Measurements from ENCODE around the gene CLHC1. TPM values are rescaled to one million over a fixed set of nuclear protein-coding genes. Genes with fewer than 3 reads are reported as not detected.
"Not testable (repeated sequence)": the region's sequence is repeated elsewhere in the genome, so short reads cannot be mapped to it uniquely, and the experiment has no call there.

CLHC1 gene
- total RNA-seq, 1 donor from 2014 or later: 20.4 TPM

DNA sequence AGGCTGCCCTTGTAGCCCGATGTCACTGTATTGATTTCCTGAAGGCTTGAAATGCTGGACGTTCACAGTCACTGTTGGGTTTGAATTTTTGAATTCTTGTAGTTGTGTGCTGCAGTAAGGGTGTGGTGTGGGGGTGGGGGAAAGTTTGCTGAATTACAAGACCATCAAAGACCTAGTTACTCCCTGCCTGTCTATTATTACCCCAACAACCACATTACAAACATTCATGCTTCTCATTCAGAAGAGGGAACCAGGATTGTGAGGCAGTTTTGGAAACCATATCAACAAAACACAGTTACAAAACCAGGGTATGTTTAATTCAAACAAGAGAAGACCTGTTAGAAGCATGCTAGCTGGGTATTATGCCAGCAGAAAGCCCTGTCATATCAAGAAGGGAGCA is 85.8 kb downstream of the CLHC1 start:
- no peaks in the 10 kb centered on the region for H3K27me3 ChIP-seq (ENCODE audit: control insufficient read depth in 3 of 3, insufficient read depth in 3 of 3, low read length in 3 of 3)

DNA sequence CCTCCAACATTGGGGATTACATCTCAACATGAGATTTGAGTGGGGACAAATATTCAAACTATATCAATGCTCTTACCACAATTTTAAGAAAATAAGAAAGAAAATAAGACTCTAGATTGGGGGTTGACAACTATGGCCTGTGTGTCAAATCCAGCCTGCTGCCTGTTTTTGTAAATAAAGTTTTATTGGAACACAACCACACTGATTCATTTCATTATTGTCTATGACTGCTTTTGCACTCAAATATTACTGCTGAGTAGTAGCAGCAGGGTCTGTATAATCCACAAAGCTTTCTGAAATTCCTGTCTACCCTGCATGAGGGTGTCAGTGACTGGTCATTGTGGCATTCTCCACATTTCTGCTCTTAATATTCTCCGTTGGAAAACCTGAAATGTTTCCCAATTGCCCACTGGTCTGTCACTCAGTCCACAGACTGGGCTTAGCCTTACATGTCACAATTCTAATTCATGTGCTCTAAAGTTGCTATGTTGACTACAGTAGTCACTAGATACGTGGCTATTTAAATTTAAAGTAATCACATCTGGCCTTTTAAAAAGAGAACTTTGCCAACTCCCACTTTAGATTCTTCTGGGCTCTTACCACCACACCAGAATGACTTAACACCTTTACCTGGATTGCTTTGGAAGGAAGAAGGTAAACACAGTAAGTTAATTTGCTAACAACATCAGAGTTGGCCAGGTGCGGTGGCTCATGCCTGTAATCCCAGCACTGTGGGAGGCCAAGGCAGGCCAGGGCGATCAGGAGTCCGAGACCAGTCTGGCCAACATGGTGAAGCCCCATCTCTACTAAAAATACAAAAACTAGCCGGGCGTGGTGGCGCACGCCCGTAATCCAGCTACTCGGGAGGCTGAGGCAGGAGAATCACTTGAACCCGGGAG is 86.9 kb downstream of the CLHC1 start:
- no peak overlapping the region for H3K4me3 ChIP-seq (ENCODE audit: low read length in 3 of 3)
- H3K4me1 ChIP-seq (ENCODE audit: control insufficient read depth in 3 of 3, insufficient read depth in 3 of 3, low read length in 3 of 3): no peaks in the 10 kb centered on the region
- H3K9ac ChIP-seq (ENCODE audit: low read depth in 1 of 3, low read length in 3 of 3): no peak overlapping the region
- no peaks in the 10 kb centered on the region for H3K9me3 ChIP-seq (ENCODE audit: control insufficient read depth in 3 of 3, low read length in 3 of 3)
- no peak overlapping the region for H3K27ac ChIP-seq (ENCODE audit: low read depth, low read length)
- H3K27me3 ChIP-seq (ENCODE audit: control insufficient read depth in 3 of 3, insufficient read depth in 3 of 3, low read length in 3 of 3): no peaks in the 10 kb centered on the region
- H3K36me3 ChIP-seq (ENCODE audit: control insufficient read depth in 3 of 3, insufficient read depth in 3 of 3, low read length in 3 of 3): no peaks in the 10 kb centered on the region

More for the DNA sequence above, 85.8 kb downstream of the CLHC1 start:
- Histone ChIP-seq H3K4me3 (ENCODE audit: low read length in 3 of 3) (no peak overlapping the region), H3K9me3 (ENCODE audit: control insufficient read depth in 3 of 3, low read length in 3 of 3) (no peaks in the 10 kb centered on the region), H3K4me1 (ENCODE audit: control insufficient read depth in 3 of 3, insufficient read depth in 3 of 3, low read length in 3 of 3) (no peaks in the 10 kb centered on the region), H3K27ac (ENCODE audit: low read depth, low read length) (no peak overlapping the region), H3K9ac (ENCODE audit: low read depth in 1 of 3, low read length in 3 of 3) (no peak overlapping the region), H3K36me3 (ENCODE audit: control insufficient read depth in 3 of 3, insufficient read depth in 3 of 3, low read length in 3 of 3) (no peaks in the 10 kb centered on the region)

DNA sequence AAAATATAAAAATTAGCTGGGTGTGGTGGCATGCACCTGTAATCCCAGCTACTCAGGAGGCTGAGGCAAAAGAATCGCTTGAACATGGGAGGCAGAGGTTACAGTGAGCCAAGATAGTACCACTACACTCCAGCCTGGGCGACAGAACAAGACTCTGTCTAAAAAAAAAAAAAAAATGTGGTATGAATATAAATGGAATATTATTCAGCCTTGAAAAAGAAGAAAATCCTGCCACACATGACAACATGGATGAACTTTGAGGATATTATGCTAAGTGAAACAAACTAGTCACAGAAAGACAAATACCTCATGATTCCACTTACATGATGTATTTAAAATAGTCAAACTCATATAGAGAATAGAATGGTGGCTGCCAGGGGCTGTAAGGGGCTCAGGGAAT is 88.4 kb downstream of the CLHC1 start:
- H3K4me1 ChIP-seq (ENCODE audit: control insufficient read depth in 3 of 3, insufficient read depth in 3 of 3, low read length in 3 of 3); H3K27me3 ChIP-seq (ENCODE audit: control insufficient read depth in 3 of 3, insufficient read depth in 3 of 3, low read length in 3 of 3); H3K9ac ChIP-seq (ENCODE audit: low read depth in 1 of 3, low read length in 3 of 3); H3K9me3 ChIP-seq (ENCODE audit: control insufficient read depth in 3 of 3, low read length in 3 of 3); H3K36me3 ChIP-seq (ENCODE audit: control insufficient read depth in 3 of 3, insufficient read depth in 3 of 3, low read length in 3 of 3); H3K27ac ChIP-seq (ENCODE audit: low read depth, low read length); H3K4me3 ChIP-seq (ENCODE audit: low read length in 3 of 3): not testable (repeated sequence)

DNA sequence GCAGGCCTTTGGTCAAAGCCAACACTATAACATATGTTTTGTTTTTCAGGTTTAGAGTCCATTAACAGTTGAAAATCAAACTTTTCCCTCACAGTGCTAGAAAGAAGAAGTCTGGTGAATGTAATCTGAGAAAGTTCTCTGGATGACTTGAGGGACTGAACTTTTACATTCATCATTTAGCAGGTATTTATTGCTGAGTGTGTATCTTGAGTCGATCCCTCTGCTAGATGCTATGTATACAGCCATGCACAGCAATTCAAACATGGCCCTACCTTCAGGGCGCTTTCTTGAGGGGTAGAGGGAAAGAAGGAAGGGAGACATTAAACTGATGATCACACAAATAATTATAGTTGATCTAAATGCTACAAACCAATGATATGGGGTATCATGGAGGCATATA is 89.6 kb downstream of the CLHC1 start:
- no peak overlapping the region for H3K9ac ChIP-seq (ENCODE audit: low read depth in 1 of 3, low read length in 3 of 3)
- no peaks in the 10 kb centered on the region for H3K9me3 ChIP-seq (ENCODE audit: control insufficient read depth in 3 of 3, low read length in 3 of 3)
- H3K4me1 ChIP-seq (ENCODE audit: control insufficient read depth in 3 of 3, insufficient read depth in 3 of 3, low read length in 3 of 3): no peaks in the 10 kb centered on the region
- H3K4me3 ChIP-seq (ENCODE audit: low read length in 3 of 3): no peak overlapping the region
- no peak overlapping the region for H3K27ac ChIP-seq (ENCODE audit: low read depth, low read length)
- H3K36me3 ChIP-seq (ENCODE audit: control insufficient read depth in 3 of 3, insufficient read depth in 3 of 3, low read length in 3 of 3): no peaks in the 10 kb centered on the region
- H3K27me3 ChIP-seq (ENCODE audit: control insufficient read depth in 3 of 3, insufficient read depth in 3 of 3, low read length in 3 of 3): no peaks in the 10 kb centered on the region

DNA sequence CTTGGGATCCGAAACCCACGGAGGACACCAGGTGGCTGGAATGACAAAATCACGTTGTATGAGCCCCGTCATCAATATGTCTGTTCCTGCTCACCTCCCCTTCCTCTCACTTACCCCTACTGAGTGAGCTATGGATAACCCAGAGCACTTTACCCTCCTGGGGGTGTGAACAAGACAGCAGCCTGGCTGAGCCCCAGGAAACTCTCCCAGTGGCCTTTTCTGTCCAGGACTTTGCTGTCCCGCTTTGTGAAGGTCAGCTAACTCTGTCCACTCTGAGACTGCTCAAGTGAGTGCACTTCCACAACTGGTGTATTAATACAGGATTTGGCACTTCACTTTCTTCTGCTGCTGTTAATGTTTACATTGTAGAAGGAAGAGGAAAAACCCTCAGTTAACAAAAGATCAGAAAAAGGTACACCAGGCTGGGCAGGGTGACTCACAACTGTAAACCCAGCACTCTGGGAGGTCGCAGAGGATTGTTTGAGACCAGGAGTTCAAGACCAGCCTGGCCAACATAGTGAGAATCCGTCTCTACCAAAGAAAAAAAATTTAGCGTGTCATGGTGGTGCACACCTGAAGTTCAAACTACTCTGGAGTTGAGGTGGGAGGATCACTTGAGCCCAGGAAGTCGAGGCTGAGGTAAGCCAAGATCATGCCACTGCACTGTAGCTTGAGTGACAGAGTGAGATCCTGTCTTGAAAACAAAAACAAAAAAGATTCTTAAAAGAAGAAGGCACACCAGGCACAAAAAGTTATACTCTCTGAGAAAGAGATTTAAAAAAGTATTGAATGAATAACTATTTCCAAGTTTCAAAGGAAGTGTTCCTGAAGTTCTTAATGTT is 90.3 kb downstream of the CLHC1 start:
- Histone ChIP-seq H3K4me3 (ENCODE audit: low read length in 3 of 3) (no peak overlapping the region), H3K4me1 (ENCODE audit: control insufficient read depth in 3 of 3, insufficient read depth in 3 of 3, low read length in 3 of 3) (peaks cover 0 to 6% (median 3%) of the 10 kb centered on the region in 3 donors), H3K27ac (ENCODE audit: low read depth, low read length) (no peak overlapping the region), H3K27me3 (ENCODE audit: control insufficient read depth in 3 of 3, insufficient read depth in 3 of 3, low read length in 3 of 3) (no peaks in the 10 kb centered on the region), H3K36me3 (ENCODE audit: control insufficient read depth in 3 of 3, insufficient read depth in 3 of 3, low read length in 3 of 3) (no peaks in the 10 kb centered on the region), H3K9ac (ENCODE audit: low read depth in 1 of 3, low read length in 3 of 3) (no peak overlapping the region), H3K9me3 (ENCODE audit: control insufficient read depth in 3 of 3, low read length in 3 of 3) (no peaks in the 10 kb centered on the region)

DNA sequence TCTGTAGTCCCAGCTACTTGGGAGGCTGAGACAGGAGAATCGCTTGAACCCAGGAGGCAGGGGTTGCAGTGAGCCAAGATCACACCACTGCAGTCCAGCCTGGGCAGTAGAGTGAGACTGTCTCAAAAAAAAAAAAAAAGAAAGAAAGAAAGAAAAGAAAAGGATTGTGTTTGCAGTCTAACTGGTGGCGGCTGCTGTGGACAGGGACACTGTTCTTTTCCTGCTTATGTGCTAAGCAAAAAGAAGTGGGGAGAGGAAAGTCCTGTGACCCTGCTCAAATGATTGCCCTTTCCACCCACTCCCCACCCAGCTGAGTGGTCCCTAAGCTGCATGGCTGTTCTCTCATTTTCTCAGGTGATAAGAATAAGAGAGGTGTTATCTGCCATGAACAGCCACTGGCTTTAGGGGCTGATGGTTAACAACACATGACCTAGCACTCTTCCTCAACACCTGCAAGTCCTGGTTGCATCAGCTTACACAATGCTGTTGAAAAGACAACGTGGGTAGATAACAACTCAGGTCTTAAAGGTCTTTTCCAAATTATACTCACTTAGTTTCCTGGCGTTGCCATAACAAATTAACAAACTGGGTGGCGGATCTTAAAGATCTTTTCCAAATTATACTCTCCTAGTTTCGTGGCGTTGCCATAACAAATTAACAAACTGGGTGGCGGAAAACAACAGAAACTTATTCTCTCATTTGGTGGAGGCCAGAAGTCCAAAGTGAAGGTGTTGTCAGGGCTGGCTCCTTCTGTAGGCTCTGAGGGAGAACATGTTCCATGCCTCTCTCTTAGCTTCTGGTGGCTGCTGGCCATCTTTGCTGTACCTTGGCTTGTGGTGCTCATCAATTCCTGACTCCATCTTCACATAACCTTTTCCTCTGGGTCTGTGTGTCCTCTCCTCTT is 91.5 kb downstream of the CLHC1 start:
- H3K4me3 ChIP-seq (ENCODE audit: low read length in 3 of 3): no peak overlapping the region
- H3K9me3 ChIP-seq (ENCODE audit: control insufficient read depth in 3 of 3, low read length in 3 of 3): no peaks in the 10 kb centered on the region
- H3K4me1 ChIP-seq (ENCODE audit: control insufficient read depth in 3 of 3, insufficient read depth in 3 of 3, low read length in 3 of 3): peaks cover 0 to 7% (median 6%) of the 10 kb centered on the region in 3 donors
- H3K27me3 ChIP-seq (ENCODE audit: control insufficient read depth in 3 of 3, insufficient read depth in 3 of 3, low read length in 3 of 3): no peaks in the 10 kb centered on the region
- no peak overlapping the region for H3K27ac ChIP-seq (ENCODE audit: low read depth, low read length)
- H3K9ac ChIP-seq (ENCODE audit: low read depth in 1 of 3, low read length in 3 of 3): no peak overlapping the region
- H3K36me3 ChIP-seq (ENCODE audit: control insufficient read depth in 3 of 3, insufficient read depth in 3 of 3, low read length in 3 of 3): no peaks in the 10 kb centered on the region

DNA sequence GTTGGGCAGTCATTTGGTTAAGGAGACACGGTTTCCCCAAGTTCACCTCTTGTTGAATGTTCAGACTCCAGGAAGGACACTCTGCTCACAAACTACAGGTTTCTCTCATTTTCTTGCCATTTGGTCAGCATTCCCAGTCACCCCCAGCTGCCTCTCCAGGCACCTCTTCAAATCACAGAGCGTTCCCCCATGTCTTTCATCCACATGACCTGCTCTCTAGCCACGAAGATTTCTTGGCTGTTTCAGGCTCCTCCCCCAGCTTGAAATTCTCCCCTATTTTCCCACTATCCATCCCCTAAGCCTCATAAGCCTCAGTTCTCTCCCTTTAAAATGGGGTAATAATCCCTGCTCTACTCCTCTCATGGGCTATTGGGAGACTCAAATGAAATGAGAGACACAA is 92.8 kb downstream of the CLHC1 start:
- H3K9ac ChIP-seq (ENCODE audit: low read depth in 1 of 3, low read length in 3 of 3): no peak overlapping the region
- no peaks in the 10 kb centered on the region for H3K36me3 ChIP-seq (ENCODE audit: control insufficient read depth in 3 of 3, insufficient read depth in 3 of 3, low read length in 3 of 3)
- H3K9me3 ChIP-seq (ENCODE audit: control insufficient read depth in 3 of 3, low read length in 3 of 3): no peaks in the 10 kb centered on the region
- H3K27ac ChIP-seq (ENCODE audit: low read depth, low read length): no peak overlapping the region
- peaks cover 2 to 8% (median 7%) of the 10 kb centered on the region in 3 donors for H3K4me1 ChIP-seq (ENCODE audit: control insufficient read depth in 3 of 3, insufficient read depth in 3 of 3, low read length in 3 of 3)
- no peak overlapping the region for H3K4me3 ChIP-seq (ENCODE audit: low read length in 3 of 3)
- no peaks in the 10 kb centered on the region for H3K27me3 ChIP-seq (ENCODE audit: control insufficient read depth in 3 of 3, insufficient read depth in 3 of 3, low read length in 3 of 3)

DNA sequence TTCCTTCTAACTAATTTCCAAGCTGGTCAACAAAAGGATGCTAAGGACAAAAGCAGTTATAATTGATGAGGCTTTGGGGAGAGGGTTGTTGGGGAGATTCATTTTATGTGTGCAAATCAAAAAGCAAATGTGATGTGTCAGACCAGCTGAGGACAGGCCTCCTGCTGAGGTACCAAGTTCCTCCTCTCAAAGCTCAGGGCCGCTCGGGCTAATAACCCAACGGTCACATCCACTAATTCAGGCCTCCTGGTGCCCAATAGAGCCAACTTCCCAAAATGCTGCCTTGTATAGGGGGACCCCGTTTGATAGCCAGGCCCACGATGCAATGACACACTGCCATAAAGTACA is 93.2 kb downstream of the CLHC1 start:
- Histone ChIP-seq H3K9me3 (ENCODE audit: control insufficient read depth in 3 of 3, low read length in 3 of 3) (no peaks in the 10 kb centered on the region), H3K36me3 (ENCODE audit: control insufficient read depth in 3 of 3, insufficient read depth in 3 of 3, low read length in 3 of 3) (no peaks in the 10 kb centered on the region), H3K4me3 (ENCODE audit: low read length in 3 of 3) (no peak overlapping the region), H3K4me1 (ENCODE audit: control insufficient read depth in 3 of 3, insufficient read depth in 3 of 3, low read length in 3 of 3) (peaks cover 2 to 11% (median 8%) of the 10 kb centered on the region in 3 donors), H3K9ac (ENCODE audit: low read depth in 1 of 3, low read length in 3 of 3) (no peak overlapping the region), H3K27ac (ENCODE audit: low read depth, low read length) (no peak overlapping the region), H3K27me3 (ENCODE audit: control insufficient read depth in 3 of 3, insufficient read depth in 3 of 3, low read length in 3 of 3) (no peaks in the 10 kb centered on the region)

DNA sequence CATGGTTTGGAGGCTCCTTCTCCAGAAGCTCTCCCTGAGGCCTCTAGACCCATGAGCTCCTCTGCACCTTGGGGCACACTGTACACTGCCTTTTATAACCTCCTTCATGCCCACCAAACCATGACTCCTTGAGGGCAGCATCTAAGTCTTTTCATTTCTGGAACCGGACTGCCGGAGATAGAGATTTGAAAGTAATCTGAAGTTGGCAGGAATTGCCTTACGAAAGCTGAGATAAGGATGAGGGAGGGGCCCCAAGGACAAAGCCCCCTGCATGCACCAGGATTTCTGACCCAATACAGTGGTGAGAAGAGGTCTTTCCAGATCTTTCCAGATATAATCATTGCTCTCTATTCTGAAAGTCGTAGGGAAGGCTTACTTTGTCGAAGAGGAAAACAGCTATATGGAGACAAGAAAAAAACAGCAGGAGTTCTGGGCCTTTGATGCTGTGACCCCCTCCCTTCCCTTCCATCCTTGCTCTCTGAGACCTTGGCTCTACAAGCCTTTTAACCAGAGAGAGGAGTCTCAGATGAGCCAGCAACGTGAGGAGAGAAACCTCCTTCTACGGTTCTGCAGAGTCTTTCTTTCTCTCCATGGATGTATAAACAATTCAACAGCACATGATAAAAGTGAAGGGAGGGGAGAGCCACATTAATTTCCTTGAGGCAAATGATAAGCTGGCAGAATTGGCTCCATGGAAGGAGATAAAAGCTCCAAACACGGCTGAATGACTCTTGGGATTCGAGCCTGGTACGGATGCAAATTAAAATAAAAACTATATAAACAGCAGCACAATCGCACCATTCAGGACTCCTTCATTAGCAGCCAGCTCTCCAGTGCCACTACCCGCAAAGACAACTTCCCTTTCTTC is 93.8 kb downstream of the CLHC1 start:
- Histone ChIP-seq H3K36me3 (ENCODE audit: control insufficient read depth in 3 of 3, insufficient read depth in 3 of 3, low read length in 3 of 3) (no peaks in the 10 kb centered on the region), H3K9ac (ENCODE audit: low read depth in 1 of 3, low read length in 3 of 3) (no peak overlapping the region), H3K27me3 (ENCODE audit: control insufficient read depth in 3 of 3, insufficient read depth in 3 of 3, low read length in 3 of 3) (no peaks in the 10 kb centered on the region), H3K4me3 (ENCODE audit: low read length in 3 of 3) (no peak overlapping the region), H3K27ac (ENCODE audit: low read depth, low read length) (no peak overlapping the region), H3K9me3 (ENCODE audit: control insufficient read depth in 3 of 3, low read length in 3 of 3) (no peaks in the 10 kb centered on the region), H3K4me1 (ENCODE audit: control insufficient read depth in 3 of 3, insufficient read depth in 3 of 3, low read length in 3 of 3) (peaks cover 5 to 13% (median 11%) of the 10 kb centered on the region in 3 donors)
